NOMO-1 treated with dmso at 0.1 percent for 144 hours (cell line): ENCODE measurements around the gene GALE.

Source experiments
- DNase-seq: peaks from one replicate; lab custom pipeline; 2025; ENCODE audit not compliant: unreplicated experiment; lab: John Stamatoyannopoulos, UW

GALE gene

GRCh38 chr1:23756676-23757075, 43.9 kb downstream of the GALE start:
- DNase-seq: no peak

- no peak for DNase-seq
These were observed 47.6 kb downstream of the GALE start for GRCh38 chr1:23752909-23753308.

DNA sequence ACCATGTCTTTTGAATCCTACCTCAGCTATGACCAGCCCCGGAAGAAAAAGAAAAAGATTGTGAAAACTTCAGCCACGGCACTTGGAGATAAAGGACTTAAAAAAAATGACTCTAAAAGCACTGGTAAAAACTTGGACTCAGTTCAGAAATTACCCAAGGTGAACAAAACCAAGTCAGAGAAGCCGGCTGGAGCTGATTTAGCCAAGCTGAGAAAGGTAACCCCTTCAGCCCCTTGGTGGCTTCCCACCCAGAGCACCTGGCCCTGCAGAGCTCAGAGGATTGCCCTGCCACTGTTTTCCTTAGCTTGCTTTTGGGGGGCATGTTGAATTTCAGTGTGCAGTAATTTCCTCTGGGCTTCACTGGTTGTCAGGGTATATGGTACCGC, 48.7 kb downstream of the GALE start:
- DNase-seq: no peak

DNA sequence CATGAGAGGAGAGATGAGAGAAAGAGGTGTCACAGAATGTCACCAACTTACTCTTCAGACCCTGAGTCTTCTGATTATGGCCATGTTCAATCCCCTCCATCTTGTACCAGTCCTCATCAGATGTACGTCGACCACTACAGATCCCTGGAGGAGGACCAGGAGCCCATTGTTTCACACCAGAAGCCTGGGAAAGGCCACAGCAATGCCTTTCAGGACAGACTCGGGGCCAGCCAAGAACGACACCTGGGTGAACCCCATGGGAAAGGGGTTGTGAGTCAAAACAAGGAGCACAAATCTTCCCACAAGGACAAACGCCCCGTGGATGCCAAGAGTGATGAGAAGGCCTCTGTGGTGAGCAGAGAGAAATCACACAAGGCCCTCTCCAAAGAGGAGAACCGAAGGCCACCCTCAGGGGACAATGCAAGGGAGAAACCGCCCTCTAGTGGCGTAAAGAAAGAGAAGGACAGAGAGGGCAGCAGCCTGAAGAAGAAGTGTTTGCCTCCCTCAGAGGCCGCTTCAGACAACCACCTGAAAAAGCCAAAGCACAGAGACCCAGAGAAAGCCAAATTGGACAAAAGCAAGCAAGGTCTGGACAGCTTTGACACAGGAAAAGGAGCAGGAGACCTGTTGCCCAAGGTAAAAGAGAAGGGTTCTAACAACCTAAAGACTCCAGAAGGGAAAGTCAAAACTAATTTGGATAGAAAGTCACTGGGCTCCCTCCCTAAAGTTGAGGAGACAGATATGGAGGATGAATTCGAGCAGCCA, 49.3 kb downstream of the GALE start:
- DNase-seq: no peak

DNA sequence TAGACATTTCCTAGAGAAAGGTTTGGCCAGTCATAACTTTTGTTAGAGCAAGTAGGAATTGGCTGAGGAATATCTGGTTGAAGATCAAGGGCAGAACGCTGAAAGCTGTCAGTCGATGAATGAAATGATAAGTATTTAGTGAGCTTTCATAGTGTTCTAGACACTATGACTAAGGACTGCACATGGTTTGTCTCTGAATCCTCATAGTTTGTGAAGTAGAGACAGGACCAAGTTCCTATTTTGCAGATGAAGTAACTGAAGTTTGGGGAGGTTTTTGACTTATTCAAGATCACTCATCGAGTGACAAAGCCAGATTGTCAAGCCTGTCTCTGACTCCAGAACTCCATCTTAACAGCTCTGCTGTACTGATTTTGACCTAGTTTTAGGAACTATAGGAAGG, 52.5 kb downstream of the GALE start:
- DNase-seq: no peak
